Mesenteric fat pad (tissue), 1 donor: ENCODE results near the gene NDUFAF8. TPM values are rescaled to one million over a fixed set of nuclear protein-coding genes. Genes with fewer than 3 reads are reported as not detected.

Source experiments
- DNase-seq: peaks from one replicate; pipeline ENCODE4 v3.0.0-alpha.2; 2020; ENCODE audit warnings: low spot score
- long read RNA-seq: library from polyadenylated mRNA; unstranded; transcript quantifications from one replicate; pipeline ENCODE4 v2.0.0, GENCODE V29; 2020
- total RNA-seq: library from RNA; stranded (reverse); fragmentation: NEBNext Ultra II Directional; extraction: Animal tissue kit (Norgen Biotek cat#: 25700); gene quantifications from one replicate; pipeline ENCODE4 v1.2.1, GENCODE V29; 2021
- donor health status: DM: yes; HTN: yes; CAD: no.

NDUFAF8 gene
- 46.2 TPM for total RNA-seq
- long read RNA-seq, transcript NDUFAF8-201 (3 exons, 615 nt) = major isoform, 8 of 12 reads
- long read RNA-seq, partial matches to known transcripts = 1 of 12 reads
- long read RNA-seq, other reads (novel, unspliced or antisense) = 2 of 12 reads

DNA sequence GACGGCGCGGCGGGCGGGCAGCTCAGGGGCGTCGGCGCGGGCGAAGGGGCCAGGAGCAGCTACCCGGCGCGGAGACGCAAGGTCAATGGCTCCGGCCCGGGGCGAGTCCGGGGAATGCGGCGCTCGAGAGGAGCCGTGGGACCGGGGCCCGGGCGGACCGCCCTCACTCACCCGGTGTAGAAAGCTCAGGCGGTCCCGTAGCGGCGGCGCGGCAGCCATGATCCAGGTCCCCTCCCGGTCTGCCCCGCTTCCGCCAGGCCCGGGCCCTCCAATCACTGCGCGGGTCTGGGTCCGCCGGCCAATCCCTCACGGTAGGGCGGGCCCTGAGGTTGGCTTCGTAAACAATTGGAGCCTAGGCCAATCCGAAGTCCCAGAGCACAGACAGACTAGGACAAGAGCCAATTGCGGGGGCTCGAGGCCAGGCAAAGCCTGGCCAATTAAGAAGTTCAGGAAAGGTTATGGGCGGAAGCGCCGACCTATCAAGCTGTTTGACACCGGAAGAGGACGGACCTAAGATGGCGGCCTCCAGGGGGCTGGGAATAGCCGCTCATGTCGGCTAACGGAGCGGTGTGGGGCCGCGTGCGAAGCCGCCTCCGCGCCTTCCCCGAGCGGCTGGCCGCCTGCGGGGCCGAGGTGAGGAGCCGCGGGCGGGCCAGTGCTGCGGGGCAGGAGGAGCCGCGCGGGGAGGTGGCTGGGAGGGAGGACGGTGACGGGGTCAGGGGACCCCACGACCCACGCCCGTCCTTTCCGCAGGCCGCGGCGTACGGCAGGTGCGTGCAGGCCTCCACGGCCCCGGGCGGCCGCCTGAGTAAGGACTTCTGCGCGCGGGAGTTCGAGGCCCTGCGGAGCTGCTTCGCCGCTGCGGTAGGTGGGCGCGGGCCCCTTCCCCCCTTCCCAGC lies at the start of gene NDUFAF8, which contains the start of gene TEPSIN:
Gene NDUFAF8 (plus strand): TSS at position 504 of the 899 bp plus-strand sequence. CDS start 46 bp downstream, at position 550.
Gene TEPSIN (minus strand): TSS at position 241 of the 899 bp plus-strand sequence. CDS start 22 bp downstream, at position 219.
- peak; percentile 98 for DNase-seq

DNA sequence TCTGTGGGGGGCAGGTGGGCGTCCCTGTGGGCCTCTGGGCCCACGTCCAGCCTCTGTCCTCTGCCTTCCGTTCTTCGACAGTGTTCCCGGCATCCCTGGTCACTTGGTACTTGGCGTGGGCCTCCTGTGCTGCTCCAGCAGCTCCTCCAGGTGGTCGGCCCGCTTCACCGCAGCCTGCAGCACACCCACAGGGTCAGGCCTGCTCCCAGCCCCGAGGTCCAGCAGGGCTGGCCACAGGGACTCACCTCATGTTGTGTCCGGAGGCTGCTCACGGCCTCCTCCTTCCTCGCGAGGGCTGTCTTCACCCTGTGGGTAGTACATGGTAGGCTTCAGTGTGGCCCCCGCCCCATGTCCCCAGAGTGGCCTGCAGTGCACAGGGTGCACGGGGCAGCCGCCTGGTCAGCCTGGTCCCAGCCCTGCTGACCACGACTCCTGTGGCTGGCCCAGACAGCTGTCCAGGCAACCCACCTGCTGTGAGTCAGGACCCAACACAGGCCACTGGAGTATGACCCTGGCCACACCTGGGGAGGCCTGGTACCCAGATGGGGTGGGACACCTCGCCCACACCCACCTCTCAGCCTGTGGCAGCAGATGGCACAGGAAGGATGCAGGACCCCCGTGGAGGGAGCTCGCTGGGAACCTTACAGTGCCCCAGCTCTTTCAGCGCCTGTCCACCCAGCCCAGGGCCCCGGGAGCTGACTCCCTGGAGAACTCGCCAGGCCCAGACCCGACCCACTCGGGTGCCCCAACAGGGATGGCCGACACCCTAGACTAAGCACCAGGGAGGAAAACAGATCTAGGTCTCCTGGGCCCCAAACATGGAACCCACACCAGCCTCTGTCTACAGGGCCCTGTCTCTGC lies 49.2 kb upstream of the NDUFAF8 start:
- no peak for DNase-seq

DNA sequence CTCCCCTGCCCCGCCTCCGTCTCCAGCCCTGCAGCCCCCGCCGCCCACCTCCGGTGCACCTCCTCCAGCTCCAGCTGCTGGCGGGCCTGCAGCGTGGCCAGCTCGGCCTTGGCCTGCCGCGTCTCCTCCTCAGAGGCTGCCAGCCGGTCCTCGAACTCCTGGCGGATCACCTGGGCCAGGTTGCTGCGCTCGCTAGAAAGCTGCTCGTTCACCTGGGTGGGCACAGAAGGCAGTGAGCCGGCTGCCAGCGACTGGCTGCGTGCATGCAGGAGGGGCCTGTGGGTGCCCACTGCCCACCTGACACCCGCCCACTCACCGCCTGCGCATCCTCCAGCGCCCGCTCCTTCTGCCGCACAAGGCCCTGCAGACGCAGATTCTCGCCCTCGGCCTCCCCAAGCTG lies 48.5 kb upstream of the NDUFAF8 start:
- no peak for DNase-seq

GRCh38 chr17:81191116-81191515 lies 48.0 kb upstream of the NDUFAF8 start:
- DNase-seq = no peak

- no peak for DNase-seq
These were observed 47.5 kb upstream of the NDUFAF8 start for GRCh38 chr17:81191646-81192045.

- DNase-seq = no peak
These were observed 46.6 kb upstream of the NDUFAF8 start for GRCh38 chr17:81192386-81193050.

DNA sequence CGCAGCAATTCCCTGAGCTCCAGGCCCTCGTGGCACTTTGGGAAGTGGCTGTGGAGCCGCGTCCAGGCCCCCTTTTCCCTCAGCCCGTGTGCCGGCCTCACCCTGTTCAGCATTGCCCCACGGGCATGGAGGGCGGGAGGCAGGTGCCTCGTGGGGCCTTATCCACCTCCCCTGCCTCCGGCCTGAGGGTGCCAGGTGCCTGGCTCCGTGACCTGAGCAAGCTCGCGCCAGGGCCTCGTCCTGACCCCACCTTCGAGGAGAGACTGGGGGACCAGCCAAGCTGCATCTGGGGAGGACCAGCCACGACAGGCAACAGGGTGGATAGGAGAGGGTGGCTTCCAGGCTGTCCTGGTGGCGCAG lies 46.1 kb upstream of the NDUFAF8 start:
- no peak for DNase-seq

DNA sequence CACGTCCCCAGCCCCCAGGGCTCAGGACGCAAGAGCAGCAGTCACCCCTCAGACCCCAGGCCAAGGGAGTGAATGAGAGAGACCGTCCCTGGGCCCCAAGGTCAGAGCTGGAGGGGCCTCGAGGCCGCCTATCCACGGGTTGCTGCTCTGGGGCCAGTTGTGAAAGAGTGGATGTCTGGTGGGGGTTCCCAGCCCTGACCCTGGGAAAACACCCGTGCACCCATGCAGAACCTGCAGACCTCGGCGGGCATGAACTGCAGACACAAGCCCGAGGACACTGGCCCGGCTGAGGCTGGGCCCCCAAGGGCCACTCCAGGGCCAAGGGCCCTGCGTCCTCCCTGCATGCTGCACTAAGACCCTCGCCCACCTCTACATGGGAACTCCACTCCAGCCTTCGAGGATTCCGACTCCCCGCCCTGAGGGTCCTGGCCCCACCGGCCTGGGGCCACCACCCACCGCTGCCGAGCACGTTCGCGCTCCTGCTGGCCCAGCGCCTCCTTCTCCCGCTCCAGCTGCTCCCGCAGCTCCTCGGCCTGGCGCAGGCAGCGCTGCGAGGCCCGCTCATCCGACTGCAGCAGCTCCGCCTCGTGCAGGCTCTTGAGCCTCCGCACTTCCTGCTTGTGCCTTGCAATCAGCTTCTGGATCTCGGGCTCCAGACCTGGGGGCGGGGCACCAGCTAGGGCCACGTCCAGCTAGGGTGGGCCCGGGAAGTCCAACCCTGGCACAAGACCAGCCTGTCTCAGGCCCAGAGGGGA lies 45.5 kb upstream of the NDUFAF8 start:
- no peak for DNase-seq

- no peak for DNase-seq
These were observed 44.8 kb upstream of the NDUFAF8 start for GRCh38 chr17:81194225-81194760.

DNA sequence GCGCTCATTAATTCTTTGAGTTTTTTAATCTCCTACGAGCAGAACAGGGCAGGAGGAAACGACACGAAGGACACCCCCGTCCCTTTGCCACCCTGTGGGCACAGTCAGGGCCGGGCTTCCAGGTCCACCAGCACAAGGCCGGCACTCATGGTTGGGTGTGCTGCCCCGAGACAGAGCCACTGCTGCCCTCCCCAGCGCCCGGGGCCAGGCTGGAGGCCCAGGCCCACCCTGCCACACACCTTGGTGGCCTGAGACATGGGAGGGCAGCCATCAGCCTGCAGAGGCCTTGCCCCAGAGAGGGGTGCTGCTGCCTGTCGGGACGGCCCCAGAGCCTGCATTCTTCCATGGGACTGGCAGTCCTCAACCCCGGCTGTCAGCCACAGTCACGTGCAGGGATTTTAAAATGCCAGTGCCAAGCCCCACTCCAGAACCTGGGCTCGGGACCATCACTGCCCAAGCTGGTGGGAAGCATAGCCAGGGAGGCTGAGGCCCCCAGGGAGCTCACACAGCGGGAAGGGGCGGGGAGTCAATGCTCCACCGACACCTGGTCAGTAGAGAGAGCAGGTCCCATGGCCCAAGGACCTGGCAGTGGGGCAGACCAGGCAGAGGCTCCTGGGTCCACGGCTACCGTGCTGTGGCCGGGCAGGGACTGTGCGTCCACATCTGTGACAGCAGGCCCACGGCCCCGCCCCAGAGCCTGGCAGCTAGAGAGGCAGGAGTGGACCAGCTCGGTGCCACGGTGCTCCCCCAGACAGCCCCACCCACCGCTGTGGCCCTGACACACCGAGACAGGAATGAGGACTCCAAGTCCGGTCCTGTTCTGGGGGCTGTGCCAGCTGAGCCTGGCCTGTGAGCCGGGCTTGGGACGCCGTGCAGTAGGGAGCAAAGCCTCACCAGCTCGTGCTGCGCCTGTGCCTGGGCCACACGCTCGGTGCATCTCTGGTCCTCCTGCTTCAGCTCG lies 43.9 kb upstream of the NDUFAF8 start:
- DNase-seq = no peak

GRCh38 chr17:81195941-81196495 lies 43.1 kb upstream of the NDUFAF8 start:
- no peak for DNase-seq

GRCh38 chr17:81196505-81197408 lies 42.4 kb upstream of the NDUFAF8 start:
- no peak for DNase-seq

DNA sequence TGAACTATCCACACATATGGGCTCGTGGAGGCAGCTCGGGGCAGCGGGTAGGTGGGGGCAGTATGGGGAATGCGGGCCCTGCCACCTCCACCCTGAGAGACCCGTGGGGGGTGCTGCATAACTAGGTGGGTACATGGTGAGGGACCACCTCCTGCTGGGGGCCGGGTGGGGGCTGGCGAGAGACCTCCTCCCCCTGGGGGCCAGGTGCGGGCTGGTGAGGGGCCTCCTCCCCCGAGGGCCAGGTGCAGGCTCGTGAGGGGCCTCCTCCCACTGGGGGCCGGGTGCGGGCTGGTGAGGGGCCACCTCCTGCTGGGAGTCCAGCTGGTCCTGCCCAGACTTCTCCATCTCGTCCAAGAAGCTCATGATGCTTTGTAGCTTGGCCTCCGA lies 41.7 kb upstream of the NDUFAF8 start:
- DNase-seq = no peak

DNA sequence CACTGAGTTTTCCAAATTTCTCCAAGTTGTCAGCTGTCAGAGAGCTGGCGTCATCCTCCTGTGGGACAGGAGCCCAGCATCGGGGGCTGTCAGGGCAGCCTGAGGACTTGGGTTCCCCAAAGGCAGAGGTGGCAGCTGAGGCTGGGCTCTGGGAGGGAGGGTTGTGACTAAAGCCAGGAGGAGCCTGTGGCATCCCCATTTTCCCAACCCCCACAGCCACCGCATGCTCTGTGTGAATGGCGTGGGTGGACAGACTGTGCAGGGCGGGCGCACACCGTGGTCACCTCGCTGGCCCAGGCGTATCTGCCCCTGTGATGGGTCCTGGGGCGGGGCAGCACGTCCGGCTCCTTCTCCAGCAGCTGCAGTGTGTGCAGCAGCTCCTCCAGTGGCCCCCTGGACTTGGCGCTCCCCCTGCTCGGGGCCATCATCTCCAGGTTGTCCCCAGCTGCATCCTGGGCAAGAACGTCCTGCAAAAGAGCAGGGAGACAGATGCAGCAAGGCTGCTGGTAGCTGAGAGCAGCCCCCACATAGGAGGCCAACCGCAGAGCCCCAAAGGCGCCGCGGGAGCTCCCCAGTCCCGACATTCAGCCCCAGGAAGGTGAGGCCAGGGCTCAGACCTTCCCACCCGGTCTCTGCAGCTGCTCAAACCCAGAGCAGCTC lies 41.2 kb upstream of the NDUFAF8 start:
- DNase-seq = no peak

DNA sequence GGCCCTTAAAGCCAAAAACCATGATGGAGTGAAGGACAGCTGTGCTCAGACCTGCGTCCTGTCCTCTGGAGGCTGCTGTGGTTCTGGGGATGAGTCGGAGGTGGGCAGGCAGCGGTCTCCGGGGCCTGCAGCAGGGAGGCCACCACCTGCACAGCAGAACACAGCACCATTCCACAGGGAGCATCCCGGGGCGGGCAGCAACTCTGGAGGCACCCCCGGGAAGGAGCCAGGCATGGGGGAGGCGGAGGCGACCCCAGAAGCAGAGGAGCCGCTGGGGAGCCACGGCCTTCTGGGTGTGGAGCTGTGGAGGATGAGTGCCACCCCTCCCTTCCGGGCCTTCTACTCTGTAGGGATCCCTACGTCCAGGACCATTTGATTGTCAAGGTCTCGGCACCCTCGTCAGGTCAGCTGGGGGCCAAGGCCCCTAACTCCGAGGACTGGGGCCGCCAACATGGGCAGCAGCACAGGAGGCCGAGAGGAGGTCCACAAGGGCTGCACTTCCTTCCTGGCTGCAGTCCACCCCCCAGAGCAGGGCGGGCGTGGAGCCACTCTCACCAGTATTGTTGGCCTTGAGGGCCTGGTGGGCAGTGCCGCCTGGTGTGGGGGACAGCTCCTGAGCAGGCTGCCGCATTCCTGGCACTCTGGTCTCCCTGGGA lies 40.2 kb upstream of the NDUFAF8 start:
- no peak for DNase-seq

DNA sequence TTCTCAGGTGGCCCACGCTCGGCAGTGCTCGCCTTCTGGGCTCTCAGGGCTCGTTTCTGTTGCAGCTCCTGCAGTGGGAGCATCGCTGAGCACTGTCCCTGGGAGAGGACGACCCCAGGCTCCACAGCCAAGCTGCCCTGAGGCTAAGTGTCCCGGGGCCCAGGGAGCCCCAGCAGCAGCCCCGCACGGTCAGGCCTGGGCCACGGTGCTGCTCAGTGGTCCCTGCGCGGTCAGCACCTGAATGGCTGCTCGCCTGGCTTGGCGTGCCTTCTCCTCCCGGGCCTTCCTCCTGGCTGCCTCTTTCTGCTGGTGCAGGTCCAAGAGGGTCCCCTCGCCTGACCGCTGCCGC lies 39.7 kb upstream of the NDUFAF8 start:
- no peak for DNase-seq

GRCh38 chr17:81200201-81200600 lies 38.9 kb upstream of the NDUFAF8 start:
- no peak for DNase-seq
